T47D (cell line): Measurements from ENCODE around the gene CDH13.

ENCODE experiments used
- DNase-seq, 2 experiments: peaks; one replicate each; pipeline versions ENCODE4 v3.0.0 to v3.0.0-alpha.2; 2011 to 2012; ENCODE audit warnings: low read depth in 1 of 2, low spot score in 1 of 2
- JUND ChIP-seq: IDR thresholded peaks from 2 replicates; pipeline ENCODE4 v1.6.1; 2012; ENCODE audit warnings: low read depth
- in situ Hi-C: cut with HindIII; loops from 2 replicates; pipeline ENCODE4 v1.10.0; 2016; ENCODE audit warnings: low sequenced_read_pairs, low pct_unique_long_range_greater_than_20kb

CDH13 gene

DNA sequence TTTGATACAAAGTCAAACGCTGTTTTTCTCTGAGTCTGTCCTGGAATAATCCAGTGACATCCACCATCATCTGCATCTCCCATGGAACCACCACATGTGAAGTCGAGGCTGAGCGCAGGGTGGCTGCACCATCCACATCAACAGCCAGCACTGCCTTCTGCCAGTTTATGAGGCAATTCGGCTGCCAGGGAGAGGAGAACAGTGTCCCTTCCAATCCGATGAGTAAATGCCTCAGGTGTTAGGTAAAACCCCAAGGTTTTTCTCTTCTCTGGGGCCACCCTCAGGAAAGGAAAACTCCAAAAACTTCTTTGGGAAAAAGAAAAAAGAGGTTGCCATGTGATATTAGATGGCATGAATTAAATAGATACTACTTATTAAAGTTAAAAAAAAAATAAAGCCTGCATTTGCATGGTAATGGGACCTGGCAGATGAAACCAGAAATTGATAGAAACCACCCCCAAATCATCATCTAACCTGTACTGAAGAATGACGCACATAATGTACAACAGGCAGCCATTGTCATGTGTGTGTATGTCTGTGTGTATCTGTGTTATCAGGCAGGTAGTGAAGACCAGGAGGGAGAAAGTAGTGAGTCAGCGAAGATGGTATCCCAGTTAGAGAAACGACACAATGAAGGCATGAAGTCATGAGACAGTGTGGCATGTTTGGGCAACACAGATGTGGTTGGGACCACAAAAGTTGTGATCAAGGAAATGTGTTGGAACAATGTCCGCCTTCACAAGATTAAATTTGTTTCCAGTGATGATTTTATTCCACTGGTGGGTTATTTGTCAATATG, 478.7 kb downstream of the CDH13 start:
- DNase-seq: no peak
- TF ChIP-seq JUND: no peak
- in situ Hi-C loops: no loop called here

DNA sequence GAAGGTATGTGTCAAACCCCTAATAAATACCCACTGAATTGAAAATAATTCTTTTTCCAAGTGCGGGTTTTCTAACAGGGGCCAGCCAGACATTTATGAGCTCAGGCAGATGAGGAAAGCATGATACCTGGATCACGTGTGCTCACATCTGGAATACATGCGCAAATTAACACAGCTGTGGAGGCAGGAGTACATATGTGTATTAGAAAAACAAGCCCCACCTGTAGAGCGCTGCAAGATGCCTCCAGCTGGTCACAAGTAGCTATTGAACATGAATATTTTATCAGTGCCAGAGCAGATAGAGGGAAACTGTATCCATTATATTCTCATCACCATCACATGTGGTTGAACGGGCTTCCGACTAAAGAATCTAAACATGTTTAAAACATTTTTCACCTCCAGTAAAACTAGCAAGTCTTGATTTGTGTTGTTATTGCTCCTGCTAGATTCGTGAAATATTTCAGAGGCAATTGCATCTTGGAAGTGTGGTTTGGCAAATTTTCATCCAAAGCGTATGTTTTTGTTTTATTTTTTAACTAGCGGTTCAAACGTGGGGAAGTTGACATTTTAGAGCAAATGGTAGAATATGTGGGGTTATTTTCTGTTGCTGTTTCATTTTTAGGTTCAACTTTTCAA, 482.8 kb downstream of the CDH13 start:
- TF ChIP-seq JUND: no peak
- in situ Hi-C loops: no loop called here
- DNase-seq: no peak

DNA sequence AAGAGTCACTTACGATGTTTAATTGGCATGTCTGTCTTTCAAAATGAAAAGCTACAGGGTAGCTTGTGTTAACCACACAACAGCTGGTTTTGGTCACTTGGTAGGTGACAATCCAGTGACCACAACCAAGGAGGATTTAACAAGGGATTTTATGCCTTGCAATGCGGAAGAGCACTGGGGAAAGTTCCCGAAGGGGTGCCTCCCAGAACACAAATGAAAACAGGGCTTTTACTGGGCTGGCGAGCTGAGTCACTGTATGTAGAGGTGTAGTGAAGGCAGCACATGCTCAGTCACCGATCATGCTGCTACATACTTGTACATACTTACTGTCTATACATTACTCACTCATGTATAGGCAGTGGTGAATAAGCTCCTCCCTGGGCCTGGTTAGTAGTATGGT, 483.5 kb downstream of the CDH13 start:
- in situ Hi-C loops: no loop called here
- TF ChIP-seq JUND: no peak
- DNase-seq: no peak

DNA sequence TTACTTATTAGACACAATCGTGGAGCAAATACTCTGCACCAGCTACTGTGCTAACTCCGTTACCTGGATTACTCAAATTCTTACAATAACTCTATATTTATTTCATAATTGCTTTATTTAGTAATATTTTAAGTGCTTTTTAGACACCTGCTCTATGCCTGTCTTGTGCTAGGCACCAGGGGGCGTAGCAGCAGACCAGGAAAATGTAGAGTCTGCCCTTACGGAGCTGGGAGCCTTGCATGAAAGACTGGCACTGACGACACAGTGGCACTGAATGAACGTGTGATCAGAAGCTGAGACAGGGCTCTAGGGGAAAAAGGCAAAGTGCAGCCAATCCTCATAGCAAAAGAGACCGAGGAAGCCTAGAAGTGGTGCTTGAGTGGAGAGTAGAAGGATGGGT, 486.5 kb downstream of the CDH13 start:
- TF ChIP-seq JUND: no peak
- DNase-seq: peak; percentile 28 to 55
- in situ Hi-C loops: no loop called here

DNA sequence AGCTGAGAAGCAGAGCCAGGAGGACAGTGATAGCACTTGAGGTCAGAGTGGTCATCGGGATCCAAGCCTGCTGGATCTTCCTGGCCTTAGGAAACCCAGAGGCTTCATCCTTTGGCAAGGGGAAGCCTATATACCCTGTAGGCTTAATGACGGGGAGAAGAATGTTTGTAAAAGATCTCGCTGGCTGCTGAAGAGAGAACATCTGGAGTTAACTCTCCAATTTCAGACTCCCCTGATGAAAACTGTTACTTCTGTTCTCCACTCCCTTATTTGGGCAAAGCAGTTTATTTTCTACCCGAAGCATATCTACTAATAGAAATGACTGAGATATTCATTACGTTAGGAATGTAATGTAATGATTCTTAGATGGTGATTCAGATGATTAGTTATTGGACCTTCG, 487.0 kb downstream of the CDH13 start:
- no peak for DNase-seq
- in situ Hi-C loops: no loop called here
- TF ChIP-seq JUND: no peak

DNA sequence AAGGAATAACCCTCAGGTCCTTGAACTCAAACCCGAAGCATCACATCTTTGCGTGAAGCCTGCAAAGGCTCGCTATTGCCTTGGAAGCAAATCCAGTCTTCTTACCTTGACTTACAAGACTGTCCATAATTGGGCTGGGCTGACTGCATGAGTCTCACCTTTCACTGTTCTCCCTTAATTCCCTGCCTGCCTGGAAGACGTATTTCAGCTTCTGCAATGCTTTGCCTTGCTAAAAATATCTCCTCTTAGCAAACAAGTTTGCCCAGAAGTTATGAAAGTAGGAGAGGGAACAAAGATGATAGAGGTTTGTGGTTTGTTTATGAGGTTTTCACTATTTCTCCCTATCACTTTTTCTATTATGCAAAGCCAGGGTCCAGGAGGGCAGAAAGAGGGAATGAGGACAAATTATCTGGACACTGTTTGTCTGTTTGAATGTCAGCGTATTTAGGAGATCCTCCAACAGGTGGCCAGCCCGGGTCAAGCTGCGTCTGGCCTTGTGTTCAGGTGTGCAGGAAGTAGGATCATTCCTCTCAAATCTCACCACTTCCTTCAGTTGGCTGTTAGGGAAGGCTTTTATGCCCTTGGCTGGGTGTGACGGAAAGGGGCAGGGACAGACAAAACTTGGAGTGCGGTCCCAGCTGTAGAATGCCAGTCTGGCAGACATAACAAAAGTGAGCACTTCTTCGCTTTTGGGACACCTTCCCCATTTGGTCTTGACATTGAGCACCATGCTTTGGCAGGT, 488.9 kb downstream of the CDH13 start:
- TF ChIP-seq JUND: no peak
- DNase-seq: no peak
- in situ Hi-C loops: no loop called here

DNA sequence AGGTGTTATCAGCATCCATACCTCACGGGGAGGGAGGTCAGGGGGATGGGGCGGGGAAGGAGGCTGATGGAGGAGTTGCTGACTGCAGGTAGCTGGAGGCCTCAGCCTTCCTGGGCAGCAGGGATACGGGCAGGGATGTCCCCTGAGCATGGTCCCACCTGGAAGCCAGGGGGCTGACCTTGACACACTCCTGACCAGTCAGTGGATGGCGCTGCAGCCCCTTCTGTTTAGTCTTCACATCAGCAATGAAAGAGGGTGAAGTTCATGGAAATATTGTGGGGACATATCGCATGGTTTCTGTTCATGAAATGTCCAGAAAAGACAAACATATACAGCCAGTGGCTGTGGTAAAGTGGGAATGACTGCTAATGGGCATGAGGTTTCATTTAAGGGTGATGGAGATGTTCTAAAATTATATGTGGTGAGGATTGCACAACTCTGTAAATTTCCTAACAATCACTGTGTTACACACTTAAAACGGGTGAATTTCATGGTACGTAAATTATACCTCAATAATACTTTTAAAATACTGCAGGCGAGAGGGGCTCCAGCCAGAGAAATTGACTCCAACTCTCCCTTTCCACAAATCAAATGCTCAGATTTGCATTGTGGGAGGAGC, 489.6 kb downstream of the CDH13 start:
- no peak for TF ChIP-seq JUND
- in situ Hi-C loops: no loop called here
- no peak for DNase-seq

DNA sequence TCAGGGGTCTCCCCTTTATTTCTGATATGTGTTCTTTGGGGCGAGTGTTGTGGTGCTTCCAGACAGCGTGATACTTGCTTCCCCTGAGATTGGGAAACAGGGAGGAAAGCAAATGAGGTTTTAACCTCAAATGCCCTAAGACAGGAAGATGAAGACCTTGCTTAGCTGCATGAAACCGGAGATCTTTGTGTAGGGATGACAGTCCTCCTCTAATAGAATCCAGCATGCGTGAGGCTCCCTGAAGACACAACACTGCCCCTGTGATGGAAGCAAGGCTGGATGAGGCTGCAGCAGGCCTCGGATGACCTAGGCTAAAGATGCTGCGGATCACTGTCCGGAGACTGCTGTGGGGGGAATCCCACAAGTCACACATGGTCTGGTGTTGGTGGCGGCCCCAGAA, 491.0 kb downstream of the CDH13 start:
- in situ Hi-C loops: no loop called here

DNA sequence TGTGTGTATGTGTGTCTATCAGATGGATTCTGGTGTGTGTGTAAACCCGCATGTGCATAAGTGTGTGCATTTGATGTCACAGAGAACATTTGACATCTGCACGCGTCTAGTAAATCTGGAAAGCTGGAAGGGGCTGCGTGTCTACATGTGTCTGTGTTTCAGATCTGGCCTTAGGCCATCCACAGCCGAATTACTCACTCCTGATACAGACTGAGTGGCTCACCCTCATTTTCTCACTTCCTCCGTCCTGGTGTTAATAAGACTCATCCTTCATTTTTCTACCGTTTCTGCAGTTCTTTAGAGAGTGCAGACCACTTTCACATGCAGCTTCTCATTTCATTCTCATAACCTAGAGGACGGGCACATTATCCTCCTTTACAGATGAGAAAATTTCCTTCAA, 491.6 kb downstream of the CDH13 start:
- DNase-seq: no peak
- TF ChIP-seq JUND: no peak
- in situ Hi-C loops: no loop called here

More for the DNA sequence above, 491.0 kb downstream of the CDH13 start:
- DNase-seq: no peak
- no peak for TF ChIP-seq JUND

DNA sequence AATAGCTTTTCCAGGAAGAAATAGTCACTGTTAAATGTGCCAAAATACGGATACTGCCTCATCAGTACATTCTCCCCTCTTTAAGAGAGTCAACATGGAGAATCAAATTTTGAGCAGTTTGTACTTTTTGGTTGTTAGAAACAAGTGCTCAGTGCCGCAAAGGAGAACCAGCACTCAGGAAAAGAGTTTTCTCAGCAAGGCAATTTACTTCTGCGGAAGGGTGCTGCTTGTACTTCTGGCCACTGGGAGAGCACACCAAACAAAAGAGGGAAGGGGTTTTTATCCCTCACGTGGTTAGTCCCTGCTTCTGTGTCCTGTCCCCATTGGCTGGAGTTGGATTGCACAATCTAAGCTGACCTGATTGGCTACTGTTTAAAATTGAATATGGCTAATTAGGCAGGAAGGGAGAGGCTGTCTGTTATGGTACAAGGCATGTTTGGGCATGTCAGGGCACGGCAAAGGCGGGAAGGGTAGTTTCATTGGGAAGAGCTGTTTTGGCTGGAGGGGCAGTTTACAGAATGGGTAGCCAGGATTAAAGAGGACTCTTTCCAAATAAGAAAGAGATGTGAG, 499.3 kb downstream of the CDH13 start:
- TF ChIP-seq JUND: no peak
- no peak for DNase-seq
- in situ Hi-C loops: no loop called here

DNA sequence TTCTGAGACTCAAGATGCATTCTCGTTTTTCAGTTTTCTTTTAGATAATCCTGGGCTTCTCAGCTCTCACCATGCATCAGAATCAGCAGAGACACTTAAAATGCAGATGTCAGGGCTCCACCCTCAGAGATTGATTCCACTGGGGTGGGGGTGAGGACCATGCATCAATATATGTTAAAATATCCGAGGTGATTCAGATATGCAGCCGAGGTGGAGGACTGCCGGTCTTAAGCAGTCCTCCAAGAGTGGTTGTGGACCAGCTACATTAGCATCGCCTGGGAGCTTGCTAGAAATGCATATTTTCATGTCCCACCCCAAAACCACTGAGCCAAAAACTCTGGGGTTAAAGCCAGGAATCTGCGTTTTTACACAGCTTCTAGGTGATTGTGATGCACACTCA, 501.3 kb downstream of the CDH13 start:
- TF ChIP-seq JUND: no peak
- in situ Hi-C loops: no loop called here
- no peak for DNase-seq

DNA sequence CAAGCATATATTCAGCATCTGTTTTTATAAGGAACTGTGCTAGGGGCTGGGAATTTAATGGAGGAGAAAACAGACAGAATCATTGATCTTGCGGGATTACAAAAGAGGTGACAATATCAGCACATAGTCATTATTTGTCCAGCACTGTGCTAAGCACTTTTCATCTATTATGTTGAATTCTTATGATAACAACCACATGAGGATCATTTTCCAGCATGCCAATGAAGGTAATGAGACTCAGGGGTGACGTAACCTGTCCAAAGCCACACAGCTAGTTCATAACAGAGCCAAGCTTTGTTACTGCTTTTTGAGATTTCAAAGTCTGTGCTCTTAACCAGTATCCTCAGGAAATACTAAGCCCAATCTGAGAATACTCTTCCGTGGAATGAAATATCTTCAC, 503.3 kb downstream of the CDH13 start:
- in situ Hi-C loops: no loop called here
- TF ChIP-seq JUND: no peak
- no peak for DNase-seq
